Measurements from ENCODE around the gene ARHGAP5. TPM values are rescaled to one million over a fixed set of nuclear protein-coding genes. Genes with fewer than 3 reads are reported as not detected.
"Not testable (repeated sequence)": the region's sequence is repeated elsewhere in the genome, so short reads cannot be mapped to it uniquely, and the experiment has no call there.

ARHGAP5 gene
- total and polyA plus RNA-seq, 2 experiments from 2014 or later: 22.1 to 72.6 TPM

- no peak overlapping the region for H3K4me3 ChIP-seq
- DNase-seq (ENCODE audit: low spot score) (no peak), ATAC-seq (no peak)
- H3K36me3 ChIP-seq (ENCODE audit: insufficient read depth): peaks cover 4% of the 10 kb centered on the region
- H3K36me3 Mint-ChIP-seq (ENCODE audit: low read depth): peaks cover 32% of the 10 kb centered on the region
- H3K4me3 Mint-ChIP-seq: no peak overlapping the region
- no peaks in the 10 kb centered on the region for H3K27me3 Mint-ChIP-seq (ENCODE audit: insufficient read depth, low read depth, poor library complexity)
- peaks cover 4% of the 10 kb centered on the region; the same call in 1 of the 2 replicates for H4K20me1 ChIP-seq (replicated peaks; ENCODE audit: insufficient read depth)
- peaks cover 85% of the 10 kb centered on the region for H3K79me2 ChIP-seq (replicated peaks; ENCODE audit: insufficient read depth)
- H2AFZ ChIP-seq: no peak overlapping the region
- H3K27ac ChIP-seq (ENCODE audit: low read depth): no peak overlapping the region
- no peak overlapping the region for H3K27ac Mint-ChIP-seq
- H3F3A ChIP-seq (replicated peaks; ENCODE audit: low read depth): no peaks in the 10 kb centered on the region
- no peaks in the 10 kb centered on the region for H3K4me1 Mint-ChIP-seq
- H3K9me2 ChIP-seq (ENCODE audit: insufficient read depth): no peaks in the 10 kb centered on the region
- TF ChIP-seq JUNB (IDR thresholded peaks at IDR 0.05; ENCODE audit: unreplicated experiment): no peak
- no peak for TF ChIP-seq NANOG (IDR thresholded peaks at IDR 0.05; ENCODE audit: borderline replicate concordance)
- no peak for TF ChIP-seq STAT1 (IDR thresholded peaks at IDR 0.05; ENCODE audit: unreplicated experiment)
- TF ChIP-seq ZNF114 (CRISPR knock-in tag; IDR thresholded peaks at IDR 0.05): no peak
- TF ChIP-seq ZNF331 (CRISPR knock-in tag; IDR thresholded peaks at IDR 0.05; ENCODE audit: low read depth): no peak
- H3K4me1 ChIP-seq (ENCODE audit: insufficient read depth): no peaks in the 10 kb centered on the region
- no peaks in the 10 kb centered on the region for H3K27me3 ChIP-seq (ENCODE audit: insufficient read depth)
- peaks cover 15% of the 10 kb centered on the region for H3K9me3 Mint-ChIP-seq
- H3K4me2 ChIP-seq: no peak overlapping the region
These were observed 44.8 kb downstream of the ARHGAP5 start for GRCh38 chr14:32121948-32122347.

GRCh38 chr14:32126899-32127730 lies 50.0 kb downstream of the ARHGAP5 start:
- H3K9me3 Mint-ChIP-seq: peaks cover 54% of the 10 kb centered on the region
- H3K4me3 ChIP-seq; H4K20me1 ChIP-seq (replicated peaks; ENCODE audit: insufficient read depth); H2AFZ ChIP-seq; H3K4me1 Mint-ChIP-seq; H3K9me2 ChIP-seq (ENCODE audit: insufficient read depth); H3K27ac ChIP-seq (ENCODE audit: low read depth); H3K27me3 ChIP-seq (ENCODE audit: insufficient read depth); H3K27ac Mint-ChIP-seq; H3K36me3 ChIP-seq (ENCODE audit: insufficient read depth); H3K27me3 Mint-ChIP-seq (ENCODE audit: insufficient read depth, low read depth, poor library complexity); DNase-seq (ENCODE audit: low spot score); H3K4me2 ChIP-seq; H3K4me1 ChIP-seq (ENCODE audit: insufficient read depth); ATAC-seq; H3K4me3 Mint-ChIP-seq; H3F3A ChIP-seq (replicated peaks; ENCODE audit: low read depth): not testable (repeated sequence)
- H3K36me3 Mint-ChIP-seq (ENCODE audit: low read depth): peaks cover 79% of the 10 kb centered on the region
- peaks cover 82% of the 10 kb centered on the region for H3K79me2 ChIP-seq (replicated peaks; ENCODE audit: insufficient read depth)

GRCh38 chr14:32127731-32128654 lies 50.9 kb downstream of the ARHGAP5 start:
- H3K4me3 ChIP-seq; H3K4me2 ChIP-seq; H3F3A ChIP-seq (replicated peaks; ENCODE audit: low read depth); H3K27ac Mint-ChIP-seq; H4K20me1 ChIP-seq (replicated peaks; ENCODE audit: insufficient read depth); H3K36me3 ChIP-seq (ENCODE audit: insufficient read depth); H3K4me1 ChIP-seq (ENCODE audit: insufficient read depth); H3K27me3 Mint-ChIP-seq (ENCODE audit: insufficient read depth, low read depth, poor library complexity); ATAC-seq; H3K27me3 ChIP-seq (ENCODE audit: insufficient read depth); H3K4me3 Mint-ChIP-seq; H3K27ac ChIP-seq (ENCODE audit: low read depth); H3K4me1 Mint-ChIP-seq; H2AFZ ChIP-seq; H3K9me2 ChIP-seq (ENCODE audit: insufficient read depth); DNase-seq (ENCODE audit: low spot score): not testable (repeated sequence)
- Mint-ChIP-seq H3K9me3 (peaks cover 55% of the 10 kb centered on the region), H3K36me3 (ENCODE audit: low read depth) (peaks cover 86% of the 10 kb centered on the region)
- H3K79me2 ChIP-seq (replicated peaks; ENCODE audit: insufficient read depth): peaks cover 83% of the 10 kb centered on the region
